Keratinocyte (primary cell): Measurements from ENCODE around the gene C6orf132. TPM values are rescaled to one million over a fixed set of nuclear protein-coding genes. Genes with fewer than 3 reads are reported as not detected.

ENCODE experiments used
- DNase-seq: peaks from one replicate; pipeline ENCODE4 v3.0.0-alpha.2; 2011; ENCODE audit warnings: low read depth, missing footprints, low spot score
- FAIRE-seq: peaks from 2 replicates; lab custom pipeline; 2011; peaks lifted over from hg19 to GRCh38; lab: Jason Lieb, UNC
- H2AFZ ChIP-seq: 2 replicates; pipeline ENCODE4 v1.6.0; 2012; ENCODE audit warnings: low read length, control low read depth, inconsistent platforms; ENCODE audit not compliant: control insufficient read depth
- H3K27ac ChIP-seq: 2 replicates; pipeline ENCODE4 v1.5.1; 2011; ENCODE audit warnings: low read length; ENCODE audit not compliant: control insufficient read depth, insufficient read depth
- H3K27me3 ChIP-seq: 3 replicates; pipeline ENCODE4 v1.6.0; 2011; ENCODE audit warnings: low read length; ENCODE audit not compliant: control insufficient read depth, insufficient read depth; ENCODE audit errors: extremely low read depth
- H3K36me3 ChIP-seq, 2 experiments: 2 replicates in 1 of 2; 3 replicates in 1 of 2; pipeline ENCODE4 v1.5.1; 2011; ENCODE audit warnings: low read length in 2 of 2, mild to moderate bottlenecking in 1 of 2; ENCODE audit not compliant: control insufficient read depth in 2 of 2, insufficient read depth in 2 of 2; ENCODE audit errors: extremely low read depth in 1 of 2
- H3K4me1 ChIP-seq: 3 replicates; pipeline ENCODE4 v1.5.1; 2011; ENCODE audit warnings: low read length; ENCODE audit not compliant: control insufficient read depth, insufficient read depth; ENCODE audit errors: extremely low read depth
- H3K4me2 ChIP-seq: 3 replicates; pipeline ENCODE4 v1.6.0; 2011; ENCODE audit warnings: low read depth, low read length; ENCODE audit not compliant: control insufficient read depth, insufficient read depth; ENCODE audit errors: extremely low read depth
- H3K4me3 ChIP-seq, 3 experiments: fragments of 200-600 bp in 1 of 3; sonication (generic) in 1 of 3; 2 replicates in 2 of 3; 3 replicates in 1 of 3; pipeline ENCODE4 v1.5.1; 2011 to 2016; ENCODE audit warnings: low read length in 3 of 3, mild to moderate bottlenecking in 3 of 3, control low read depth in 2 of 3, inconsistent platforms in 1 of 3, low read depth in 1 of 3, mixed read lengths in 1 of 3, mixed run types in 1 of 3, moderate library complexity in 1 of 3; ENCODE audit not compliant: control insufficient read depth in 2 of 3, insufficient read depth in 2 of 3; ENCODE audit errors: extremely low read depth in 1 of 3
- H3K79me2 ChIP-seq: 2 replicates; pipeline ENCODE4 v1.6.0; 2012; ENCODE audit warnings: low read length; ENCODE audit not compliant: control insufficient read depth, insufficient read depth
- H3K9ac ChIP-seq: 3 replicates; pipeline ENCODE4 v1.6.0; 2011; ENCODE audit warnings: low read length; ENCODE audit not compliant: control insufficient read depth, insufficient read depth; ENCODE audit errors: extremely low read depth
- H3K9me1 ChIP-seq: 3 replicates; pipeline ENCODE4 v1.6.0; 2011; ENCODE audit warnings: low read length; ENCODE audit not compliant: control insufficient read depth, insufficient read depth; ENCODE audit errors: extremely low read depth
- H3K9me3 ChIP-seq: 2 replicates; pipeline ENCODE4 v1.5.1; 2012; ENCODE audit warnings: low read depth, low read length; ENCODE audit not compliant: control insufficient read depth
- H4K20me1 ChIP-seq: 3 replicates; pipeline ENCODE4 v1.6.0; 2011; ENCODE audit warnings: low read length; ENCODE audit not compliant: control insufficient read depth, insufficient read depth; ENCODE audit errors: extremely low read depth
- EZH2 ChIP-seq: IDR thresholded peaks from one replicate; pipeline ENCODE4 v1.6.1; 2012; ENCODE audit warnings: inconsistent platforms, mild to moderate bottlenecking, low read length, moderate library complexity
- dilution Hi-C: fragments of 300-500 bp; cut with MboI; formaldehyde crosslinking; loops from one replicate; pipeline ENCODE4 v1.7.0; 2020; ENCODE audit warnings: low sequenced_read_pairs; ENCODE audit not compliant: extremely low pct_ligation_motif_present
- polyA plus RNA-seq, 5 experiments: library from polyadenylated mRNA; depleted of rRNA in 3 of 5; stranded (reverse) in 3 of 5; stranded (forward) in 1 of 5; unstranded in 1 of 5; fragments of >200 nt; gene quantifications; 1 replicate in 1 of 5; 2 replicates in 3 of 5; 3 replicates in 1 of 5; pipeline versions ENCODE4 v1.2.1 to v1.2.3, GENCODE V29; 2011 to 2012; ENCODE audit warnings: missing spikeins in 2 of 5, low read depth in 1 of 5, low replicate concordance in 1 of 5
- TF ChIP-seq, protein P1 (sequence below), 3 experiments: IDR thresholded peaks in 1 of 3; conservative IDR thresholded peaks in 1 of 3; optimal IDR thresholded peaks in 1 of 3; 2 replicates in 2 of 3; 3 replicates in 1 of 3; pipeline versions ENCODE3 to v1.5.1; 2011; ENCODE audit warnings: low read length in 3 of 3, mild to moderate bottlenecking in 3 of 3, moderate library complexity in 2 of 3, control low read depth in 1 of 3, inconsistent platforms in 1 of 3; ENCODE audit not compliant: insufficient read depth in 2 of 3; ENCODE audit errors: extremely low read depth in 1 of 3

C6orf132 gene
- polyA plus RNA-seq, 1 donor (not counting 4 experiments of a cell fraction or from before 2014, with no cell fraction given), result 11.8 TPM

DNA sequence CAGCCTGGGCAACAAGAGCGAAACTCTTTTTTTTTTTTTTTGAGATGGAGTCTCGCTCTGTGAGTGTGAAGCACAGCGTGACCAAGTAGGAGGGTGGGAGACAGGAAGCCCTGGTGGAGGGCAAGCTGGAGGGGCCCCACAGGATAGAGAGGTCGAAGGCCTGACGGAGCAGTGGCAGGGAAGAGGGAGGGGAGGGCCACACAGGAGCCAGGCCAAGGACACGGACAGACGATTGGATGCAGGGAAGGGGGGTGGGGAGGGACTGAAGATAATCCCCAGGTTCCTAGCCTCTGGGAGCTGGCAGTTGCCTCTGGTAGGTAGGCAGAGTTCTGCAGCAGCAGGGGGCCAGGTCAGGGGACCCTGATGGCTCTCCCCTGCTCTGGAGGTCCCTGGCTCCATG is 20.0 kb upstream of the C6orf132 start:
- no peaks in the 10 kb centered on the region for H3K9me3 ChIP-seq
- H3K79me2 ChIP-seq, result no peaks in the 10 kb centered on the region
- DNase-seq (no peak), FAIRE-seq (no peak)
- H3K9ac ChIP-seq, result no peak overlapping the region
- H4K20me1 ChIP-seq, result no peaks in the 10 kb centered on the region
- no peak overlapping the region for H3K4me2 ChIP-seq
- H3K36me3 ChIP-seq, result no peaks in the 10 kb centered on the region
- no peak overlapping the region for H3K4me3 ChIP-seq
- TF ChIP-seq, protein P1, sequence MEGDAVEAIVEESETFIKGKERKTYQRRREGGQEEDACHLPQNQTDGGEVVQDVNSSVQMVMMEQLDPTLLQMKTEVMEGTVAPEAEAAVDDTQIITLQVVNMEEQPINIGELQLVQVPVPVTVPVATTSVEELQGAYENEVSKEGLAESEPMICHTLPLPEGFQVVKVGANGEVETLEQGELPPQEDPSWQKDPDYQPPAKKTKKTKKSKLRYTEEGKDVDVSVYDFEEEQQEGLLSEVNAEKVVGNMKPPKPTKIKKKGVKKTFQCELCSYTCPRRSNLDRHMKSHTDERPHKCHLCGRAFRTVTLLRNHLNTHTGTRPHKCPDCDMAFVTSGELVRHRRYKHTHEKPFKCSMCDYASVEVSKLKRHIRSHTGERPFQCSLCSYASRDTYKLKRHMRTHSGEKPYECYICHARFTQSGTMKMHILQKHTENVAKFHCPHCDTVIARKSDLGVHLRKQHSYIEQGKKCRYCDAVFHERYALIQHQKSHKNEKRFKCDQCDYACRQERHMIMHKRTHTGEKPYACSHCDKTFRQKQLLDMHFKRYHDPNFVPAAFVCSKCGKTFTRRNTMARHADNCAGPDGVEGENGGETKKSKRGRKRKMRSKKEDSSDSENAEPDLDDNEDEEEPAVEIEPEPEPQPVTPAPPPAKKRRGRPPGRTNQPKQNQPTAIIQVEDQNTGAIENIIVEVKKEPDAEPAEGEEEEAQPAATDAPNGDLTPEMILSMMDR (optimal IDR thresholded peaks at IDR 0.05 in 1 of 3, IDR thresholded peaks at IDR 0.05 in 1 of 3, conservative IDR thresholded peaks at IDR 0.05 in 1 of 3; ENCODE audit: extremely low read depth in 1 of 3, insufficient read depth in 2 of 3, low read length in 3 of 3), result no peak
- TF ChIP-seq EZH2, result no peak
- no peaks in the 10 kb centered on the region for H3K9me1 ChIP-seq
- H3K4me1 ChIP-seq, result peaks cover 24% of the 10 kb centered on the region
- no peaks in the 10 kb centered on the region for H3K27me3 ChIP-seq
- dilution Hi-C loops, result no loop called here
- H3K27ac ChIP-seq, result no peak overlapping the region
- no peak overlapping the region for H2AFZ ChIP-seq

DNA sequence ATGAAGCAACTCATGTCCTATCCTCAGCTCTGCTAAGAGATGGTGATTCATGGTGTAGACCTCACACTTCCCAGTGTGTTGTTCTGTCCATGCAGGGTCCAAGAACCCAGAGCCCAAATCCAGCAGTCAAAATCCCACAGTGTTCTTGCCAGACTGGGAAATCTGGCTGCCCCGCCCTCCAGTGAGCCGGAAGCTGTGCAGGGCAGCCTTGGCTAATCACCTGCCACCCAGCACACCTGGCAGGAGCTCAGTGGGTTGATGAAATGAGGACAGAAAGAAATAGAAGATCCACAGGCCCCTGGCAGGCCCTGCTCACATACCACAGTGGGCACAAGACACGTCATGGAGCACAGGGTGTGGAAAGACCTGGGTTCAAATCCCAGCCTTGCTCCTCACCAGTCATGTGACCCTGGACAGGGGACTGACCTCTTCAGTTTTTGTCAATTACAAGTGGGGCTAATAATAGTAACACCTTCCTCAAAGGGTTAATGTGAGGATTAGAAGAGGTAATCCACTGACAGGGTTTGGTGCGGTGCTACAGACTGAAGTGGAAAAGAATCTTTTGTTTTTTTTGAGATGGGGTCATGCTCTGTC is 17.1 kb upstream of the C6orf132 start:
- FAIRE-seq (peak; percentile 36), DNase-seq (no peak)
- TF ChIP-seq, protein P1 (optimal IDR thresholded peaks at IDR 0.05 in 1 of 3, IDR thresholded peaks at IDR 0.05 in 1 of 3, conservative IDR thresholded peaks at IDR 0.05 in 1 of 3; ENCODE audit: extremely low read depth in 1 of 3, insufficient read depth in 2 of 3, low read length in 3 of 3), result no peak
- no peak for TF ChIP-seq EZH2
- Histone ChIP-seq H3K79me2 (no peaks in the 10 kb centered on the region), H4K20me1 (no peaks in the 10 kb centered on the region), H2AFZ (no peak overlapping the region), H3K27me3 (no peaks in the 10 kb centered on the region), H3K9me1 (no peaks in the 10 kb centered on the region), H3K9ac (no peak overlapping the region), H3K36me3 (no peaks in the 10 kb centered on the region), H3K4me1 (peaks cover 20% of the 10 kb centered on the region), H3K4me2 (no peak overlapping the region), H3K27ac (no peak overlapping the region), H3K9me3 (no peaks in the 10 kb centered on the region), H3K4me3 (no peak overlapping the region)
- dilution Hi-C loops, result no loop called here
